HCT116 (cell line): Measurements from ENCODE around the gene ADAM10. TPM values are rescaled to one million over a fixed set of nuclear protein-coding genes. Genes with fewer than 3 reads are reported as not detected.

ENCODE experiments used
- ATAC-seq: fragments of 200-7000 bp; cut with Tn5 transposase; 2 replicates; pipeline ENCODE4 v1.9.1; 2020; ENCODE audit warnings: mild to moderate bottlenecking, moderate library complexity
- BruUV-seq: library from RNA; stranded (reverse); fragments of 400-500 nt; replicated peaks from 2 replicates; lab custom pipeline; 2021; lab: Mats Ljungman, UMichigan
- CTCF ChIA-PET: fragments of 300-600 bp; sonication (Branson Sonifier 250); formaldehyde crosslinking; loops from one replicate; lab custom pipeline; 2021; ENCODE audit warnings: antibody characterized with exemption; lab: Charles Lee
- POLR2A ChIA-PET: fragments of 300-600, 350-600 bp; sonication (Branson Sonifier 250); formaldehyde crosslinking; loops from one replicate; lab custom pipeline; 2021; ENCODE audit warnings: antibody characterized with exemption; lab: Charles Lee
- RAD21 ChIA-PET, 2 experiments: fragments of 300-600 bp; sonication (Branson Sonifier 250); formaldehyde crosslinking; loops; one replicate each; lab custom pipeline; 2023; ENCODE audit warnings: low total read pairs in 2 of 2; ENCODE audit not compliant: uncharacterized antibody in 2 of 2, unreplicated experiment in 2 of 2, low non-redundant PET in 1 of 2; lab: Charles Lee
- DNase-seq: peaks from one replicate; pipeline ENCODE4 v3.0.0-alpha.2; 2010; ENCODE audit warnings: low read depth, low spot score
- H2AFZ ChIP-seq: fragments of 200-600 bp; shearing (Covaris generic), sonication (generic); 2 replicates; pipeline ENCODE4 v1.6.1; 2017; ENCODE audit warnings: low read depth, mixed run types, mixed read lengths, antibody characterized with exemption, low read length; ENCODE audit not compliant: poor library complexity, severe bottlenecking
- H3K27ac ChIP-seq: 2 replicates; pipeline ENCODE4 v1.5.1; 2012; ENCODE audit warnings: low read depth, low read length
- H3K27me3 ChIP-seq: fragments of 200-600 bp; sonication (generic); 2 replicates; pipeline ENCODE4 v1.6.1; 2016; ENCODE audit warnings: mixed run types, low read length, mixed read lengths; ENCODE audit not compliant: insufficient read depth
- H3K36me3 ChIP-seq, 2 experiments: fragments of 200-500 bp in 1 of 2; fragments of 200-600 bp in 1 of 2; sonication (Bioruptor generic) in 1 of 2; sonication (generic) in 1 of 2; 2 replicates each; pipeline versions ENCODE4 v1.5.1 to v1.6.1; 2014 to 2016; ENCODE audit warnings: low read length in 2 of 2, inconsistent platforms in 1 of 2, mixed read lengths in 1 of 2, mixed run types in 1 of 2; ENCODE audit not compliant: insufficient read depth in 2 of 2, control insufficient read depth in 1 of 2
- H3K4me1 ChIP-seq, 2 experiments: fragments of 200-600 bp in 1 of 2; sonication (generic) in 1 of 2; 2 replicates each; pipeline versions ENCODE4 v1.5.1 to v1.6.1; 2012 to 2017; ENCODE audit warnings: low read length in 2 of 2, inconsistent platforms in 1 of 2, mild to moderate bottlenecking in 1 of 2, mixed read lengths in 1 of 2, mixed run types in 1 of 2, moderate library complexity in 1 of 2; ENCODE audit not compliant: insufficient read depth in 2 of 2, control insufficient read depth in 1 of 2
- H3K4me2 ChIP-seq: fragments of 200-600 bp; sonication (generic); 2 replicates; pipeline ENCODE4 v1.6.1; 2017; ENCODE audit warnings: mixed run types, low read length, mixed read lengths
- H3K4me3 ChIP-seq, 2 experiments: fragments of 200-600 bp in 1 of 2; sonication (generic) in 1 of 2; replicated peaks in 1 of 2; 2 replicates each; pipeline ENCODE4 v1.5.1; 2011 to 2016; ENCODE audit warnings: low read length in 2 of 2, control low read depth in 1 of 2, low read depth in 1 of 2, mild to moderate bottlenecking in 1 of 2, mixed read lengths in 1 of 2, mixed run types in 1 of 2
- H3K79me2 ChIP-seq: fragments of 200-600 bp; sonication (generic); 2 replicates; pipeline ENCODE4 v1.6.1; 2017; ENCODE audit warnings: mild to moderate bottlenecking, mixed run types, low read length, moderate library complexity, mixed read lengths; ENCODE audit not compliant: insufficient read depth
- H3K9ac ChIP-seq: fragments of 200-600 bp; sonication (generic); 2 replicates; pipeline ENCODE4 v1.6.1; 2016; ENCODE audit warnings: low read length, mixed read lengths
- H3K9me2 ChIP-seq: fragments of 200-600 bp; sonication (generic), shearing (Covaris generic); 2 replicates; pipeline ENCODE4 v1.6.1; 2017; ENCODE audit warnings: mixed run types, mild to moderate bottlenecking, moderate library complexity; ENCODE audit not compliant: insufficient read depth
- H3K9me3 ChIP-seq, 2 experiments: fragments of 200-500 bp in 1 of 2; fragments of 200-600 bp in 1 of 2; sonication (Bioruptor generic) in 1 of 2; sonication (generic) in 1 of 2; 2 replicates each; pipeline ENCODE4 v1.6.1; 2014 to 2017; ENCODE audit warnings: low read length in 2 of 2, mixed read lengths in 2 of 2, inconsistent platforms in 1 of 2, low read depth in 1 of 2, mild to moderate bottlenecking in 1 of 2, mixed run types in 1 of 2, moderate library complexity in 1 of 2; ENCODE audit not compliant: control insufficient read depth in 1 of 2, insufficient read depth in 1 of 2
- H4K20me1 ChIP-seq: fragments of 200-600 bp; sonication (generic), shearing (Covaris generic); 2 replicates; pipeline ENCODE4 v1.6.1; 2017; ENCODE audit warnings: mixed run types, mild to moderate bottlenecking, moderate library complexity; ENCODE audit not compliant: insufficient read depth
- CEBPB ChIP-seq: IDR thresholded peaks from 2 replicates; pipeline ENCODE4 v1.6.1; 2012; ENCODE audit warnings: low read depth
- ELF1 ChIP-seq: IDR thresholded peaks from 2 replicates; pipeline ENCODE4 v1.6.1; 2012; ENCODE audit warnings: low read depth, borderline replicate concordance
- EZH2 ChIP-seq: fragments of 200-600 bp; sonication (generic); IDR thresholded peaks from 2 replicates; pipeline ENCODE4 v1.6.1; 2017; ENCODE audit warnings: antibody characterized with exemption, mixed run types
- JUND ChIP-seq: IDR thresholded peaks from 2 replicates; pipeline ENCODE4 v1.6.1; 2012
- POLR2A ChIP-seq: IDR thresholded peaks from 2 replicates; pipeline ENCODE4 v1.7.0; 2011; ENCODE audit warnings: borderline replicate concordance; ENCODE audit not compliant: insufficient read depth, insufficient read length; ENCODE audit errors: extremely low read depth
- RAD21 ChIP-seq: IDR thresholded peaks from 2 replicates; pipeline ENCODE4 v1.6.1; 2012; ENCODE audit warnings: low read depth, mild to moderate bottlenecking
- SIN3A ChIP-seq: IDR thresholded peaks from 2 replicates; pipeline ENCODE4 v1.6.1; 2012; ENCODE audit warnings: low read depth
- SP1 ChIP-seq: IDR thresholded peaks from 2 replicates; pipeline ENCODE4 v1.6.1; 2012; ENCODE audit warnings: low read depth
- TCF7L2 ChIP-seq: IDR thresholded peaks from 2 replicates; pipeline ENCODE4 v1.7.0; 2011; ENCODE audit warnings: borderline replicate concordance, inconsistent platforms; ENCODE audit not compliant: insufficient read depth, insufficient read length; ENCODE audit errors: extremely low read depth
- ZFX ChIP-seq: fragments of 450-650 bp; IDR thresholded peaks from 2 replicates; pipeline ENCODE4 v1.6.1; 2017
- ZNF274 ChIP-seq: fragments of 200-500 bp; sonication (Bioruptor generic); IDR thresholded peaks from 2 replicates; pipeline ENCODE4 v1.6.1; 2014; ENCODE audit warnings: mild to moderate bottlenecking, low read depth, low read length, inconsistent platforms
- intact Hi-C: fragments of 100-400 bp; cut with micrococcal nuclease; formaldehyde crosslinking; loops from 2 replicates; pipeline ENCODE4 v1.10.0; 2022
- total RNA-seq: library from RNA; stranded (reverse); gene quantifications from one replicate; pipeline ENCODE4 v1.2.1, GENCODE V29; 2021; ENCODE audit not compliant: unreplicated experiment
- TF ChIP-seq, protein P1 (sequence below): IDR thresholded peaks from 2 replicates; pipeline ENCODE4 v1.6.1; 2012; ENCODE audit warnings: low read depth

ADAM10 gene
- total RNA-seq, 1 experiment from 2014 or later: 158 TPM

DNA sequence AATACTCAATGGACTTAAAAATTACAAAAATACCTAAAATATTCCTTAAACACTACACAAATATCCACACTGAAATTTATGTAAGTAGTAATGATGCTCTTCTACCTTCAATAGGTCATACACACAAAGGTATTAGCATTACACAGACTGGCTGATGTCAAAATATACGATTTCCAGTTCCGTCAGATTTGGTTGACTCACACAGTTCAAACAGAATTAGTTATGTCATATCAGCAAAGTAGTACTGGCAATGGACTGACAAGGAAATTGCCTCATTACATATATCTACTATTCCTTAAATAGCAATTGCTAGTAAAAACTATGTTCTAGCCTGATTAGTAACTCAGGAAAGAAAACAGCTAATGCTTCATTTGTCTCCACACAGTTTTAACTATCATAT lies 70.8 kb downstream of the ADAM10 start:
- CTCF ChIA-PET: no interaction called here
- TF ChIP-seq ELF1 (no peak), JUND (no peak), ZFX (no peak), POLR2A (no peak), SIN3A (no peak), EZH2 (no peak)
- TF ChIP-seq, protein P1, sequence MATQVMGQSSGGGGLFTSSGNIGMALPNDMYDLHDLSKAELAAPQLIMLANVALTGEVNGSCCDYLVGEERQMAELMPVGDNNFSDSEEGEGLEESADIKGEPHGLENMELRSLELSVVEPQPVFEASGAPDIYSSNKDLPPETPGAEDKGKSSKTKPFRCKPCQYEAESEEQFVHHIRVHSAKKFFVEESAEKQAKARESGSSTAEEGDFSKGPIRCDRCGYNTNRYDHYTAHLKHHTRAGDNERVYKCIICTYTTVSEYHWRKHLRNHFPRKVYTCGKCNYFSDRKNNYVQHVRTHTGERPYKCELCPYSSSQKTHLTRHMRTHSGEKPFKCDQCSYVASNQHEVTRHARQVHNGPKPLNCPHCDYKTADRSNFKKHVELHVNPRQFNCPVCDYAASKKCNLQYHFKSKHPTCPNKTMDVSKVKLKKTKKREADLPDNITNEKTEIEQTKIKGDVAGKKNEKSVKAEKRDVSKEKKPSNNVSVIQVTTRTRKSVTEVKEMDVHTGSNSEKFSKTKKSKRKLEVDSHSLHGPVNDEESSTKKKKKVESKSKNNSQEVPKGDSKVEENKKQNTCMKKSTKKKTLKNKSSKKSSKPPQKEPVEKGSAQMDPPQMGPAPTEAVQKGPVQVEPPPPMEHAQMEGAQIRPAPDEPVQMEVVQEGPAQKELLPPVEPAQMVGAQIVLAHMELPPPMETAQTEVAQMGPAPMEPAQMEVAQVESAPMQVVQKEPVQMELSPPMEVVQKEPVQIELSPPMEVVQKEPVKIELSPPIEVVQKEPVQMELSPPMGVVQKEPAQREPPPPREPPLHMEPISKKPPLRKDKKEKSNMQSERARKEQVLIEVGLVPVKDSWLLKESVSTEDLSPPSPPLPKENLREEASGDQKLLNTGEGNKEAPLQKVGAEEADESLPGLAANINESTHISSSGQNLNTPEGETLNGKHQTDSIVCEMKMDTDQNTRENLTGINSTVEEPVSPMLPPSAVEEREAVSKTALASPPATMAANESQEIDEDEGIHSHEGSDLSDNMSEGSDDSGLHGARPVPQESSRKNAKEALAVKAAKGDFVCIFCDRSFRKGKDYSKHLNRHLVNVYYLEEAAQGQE: no peak
- TF ChIP-seq, all 23 proteins: peak for 0
- H4K20me1 ChIP-seq: peaks cover 8% of the 10 kb centered on the region; the same call in 1 of the 2 replicates
- no peaks in the 10 kb centered on the region for H3K4me1 ChIP-seq
- H3K4me3 ChIP-seq: no peak overlapping the region
- no peak overlapping the region for H3K9ac ChIP-seq
- H3K9me2 ChIP-seq: no peaks in the 10 kb centered on the region
- no peak overlapping the region for H2AFZ ChIP-seq
- ChIA-PET RAD21 (no interaction called here), POLR2A (no interaction called here)
- H3K79me2 ChIP-seq: peaks cover 11% of the 10 kb centered on the region; the same call in 1 of the 2 replicates
- no peak overlapping the region for H3K4me2 ChIP-seq
- H3K36me3 ChIP-seq: no peaks in the 10 kb centered on the region
- H3K27me3 ChIP-seq: no peaks in the 10 kb centered on the region
- no peak overlapping the region for H3K27ac ChIP-seq
- intact Hi-C loops: no loop called here
- BruUV-seq: no TSS peak
- no peak for ATAC-seq
- H3K9me3 ChIP-seq: no peaks in the 10 kb centered on the region
- no peak for DNase-seq

DNA sequence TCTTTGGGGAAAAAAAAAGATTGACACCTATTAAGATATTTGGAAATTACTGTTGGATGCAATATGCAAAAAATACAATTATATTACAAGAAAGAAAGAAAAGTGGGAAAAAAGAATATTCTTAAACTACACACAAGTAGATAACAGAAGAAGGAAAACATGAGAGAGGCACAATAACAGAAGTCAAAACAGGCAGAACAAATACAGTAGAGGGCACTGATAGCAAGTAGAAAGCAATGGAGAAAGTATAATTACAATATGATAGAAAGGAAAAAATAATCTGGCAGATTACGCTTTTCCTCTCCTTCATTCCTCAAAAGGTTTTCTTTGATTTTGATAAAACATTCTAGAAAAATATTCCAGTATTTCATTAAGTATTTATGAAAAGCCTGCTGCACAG lies 72.1 kb downstream of the ADAM10 start:
- ChIA-PET POLR2A (no interaction called here), RAD21 (no interaction called here), CTCF (no interaction called here)
- Histone ChIP-seq H3K9ac (no peak overlapping the region), H3K27me3 (no peaks in the 10 kb centered on the region), H3K27ac (no peak overlapping the region), H3K79me2 (peaks cover 11% of the 10 kb centered on the region; the same call in 1 of the 2 replicates), H2AFZ (no peak overlapping the region), H4K20me1 (peaks cover 8% of the 10 kb centered on the region; the same call in 1 of the 2 replicates), H3K36me3 (no peaks in the 10 kb centered on the region), H3K4me3 (no peak overlapping the region), H3K9me3 (no peaks in the 10 kb centered on the region), H3K4me1 (no peaks in the 10 kb centered on the region), H3K4me2 (no peak overlapping the region), H3K9me2 (no peaks in the 10 kb centered on the region)
- DNase-seq (no peak), ATAC-seq (no peak)
- BruUV-seq: TSS peak; percentile 6
- intact Hi-C loops: no loop called here
- no peak for TF ChIP-seq ELF1
- no peak for TF ChIP-seq TCF7L2
- TF ChIP-seq SP1: no peak
- TF ChIP-seq ZNF274: no peak
- peak; percentile 19; the same call in 1 of the 2 replicates for TF ChIP-seq RAD21
- no peak for TF ChIP-seq CEBPB
- TF ChIP-seq SIN3A: no peak
